HG03354 (cell line): ENCODE results near the gene RGS17.
"Not testable (repeated sequence)": the region's sequence is repeated elsewhere in the genome, so short reads cannot be mapped to it uniquely, and the experiment has no call there.

Experiments
- ATAC-seq: cut with Tn5 transposase; IDR thresholded peaks from one replicate; pipeline ENCODE4 v1.9.1; 2021; ENCODE audit warnings: mild to moderate bottlenecking; ENCODE audit not compliant: unreplicated experiment, poor library complexity, severe bottlenecking

Gene RGS17

GRCh38 chr6:152973916-152974315 is 157.2 kb downstream of the RGS17 start:
- ATAC-seq = no peak

- ATAC-seq = no peak
Observed at GRCh38 chr6:152969688-152970418, 161.2 kb downstream of the RGS17 start.

- ATAC-seq = not testable (repeated sequence)
Observed at GRCh38 chr6:152966168-152966894, 164.8 kb downstream of the RGS17 start.

DNA sequence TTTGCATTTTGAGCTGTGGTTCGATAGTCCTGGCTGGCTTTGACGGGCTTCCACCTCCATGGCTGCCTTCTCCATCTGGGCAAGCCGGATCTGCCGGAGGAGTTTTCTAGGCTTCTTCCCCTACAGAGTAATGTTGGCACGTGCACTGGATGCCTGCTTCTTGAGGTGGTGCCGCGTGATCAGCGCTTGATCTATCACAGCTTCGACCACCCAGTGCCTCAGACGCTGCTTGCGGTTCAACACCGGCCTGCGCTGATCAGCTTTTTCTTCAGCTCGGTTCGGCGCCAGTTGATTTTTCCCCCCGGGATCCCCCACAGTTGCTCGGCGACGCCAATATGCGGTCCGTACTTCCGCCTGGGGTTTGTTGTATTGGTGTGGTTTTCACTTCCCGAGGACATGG is 171.7 kb downstream of the RGS17 start:
- ATAC-seq = no peak

GRCh38 chr6:152957796-152958195 is 173.3 kb downstream of the RGS17 start:
- no peak for ATAC-seq
